ENCODE measurements around the gene PARD3.

- TF ChIP-seq CTCF (IDR thresholded peaks at IDR 0.05): no peak
- TF ChIP-seq POLR2A (IDR thresholded peaks at IDR 0.05): no peak
These were observed 693.9 kb downstream of the PARD3 start for GRCh38 chr10:34121125-34121753.
